ENCODE results near the gene KIAA1586. TPM values are rescaled to one million over a fixed set of nuclear protein-coding genes. Genes with fewer than 3 reads are reported as not detected.
A peak's percentile ranks its signal among the peaks of the same experiment; 100 is the strongest.
"Not testable (repeated sequence)": the region's sequence is repeated elsewhere in the genome, so short reads cannot be mapped to it uniquely, and the experiment has no call there.

Gene KIAA1586
- total and polyA plus RNA-seq, 9 of the 15 experiments (the other 6 are each of a cell fraction or from before 2014, with no cell fraction given) = 23.4 to 43.6 (median 29.5) TPM

GRCh38 chr6:57046332-57047256 lies at the start of gene KIAA1586 (continued):
- TF ChIP-seq E2F6 (IDR thresholded peaks at IDR 0.05; ENCODE audit: borderline replicate concordance in 1 of 2, extremely low read depth in 1 of 2, insufficient read depth in 1 of 2, insufficient read length in 1 of 2, low read depth in 1 of 2, low read length in 1 of 2, poor library complexity in 1 of 2, severe bottlenecking in 1 of 2) (peak in 1 of 2 experiments; percentile 93), MTA2 (IDR thresholded peaks at IDR 0.05; ENCODE audit: low read depth) (peak; percentile 52; the same call in 1 of the 2 replicates), PHF8 (IDR thresholded peaks at IDR 0.05; ENCODE audit: borderline replicate concordance, low read length) (peak; percentile 21; the same call in 1 of the 2 replicates), ETV6 (IDR thresholded peaks at IDR 0.05; ENCODE audit: borderline replicate concordance in 1 of 2, low read depth in 2 of 2, low read length in 1 of 2) (0 out of 4 replicates have a peak, but pooled peaks of 1 of the 2 experiments have one; percentile 37), POLR2G (IDR thresholded peaks at IDR 0.05; ENCODE audit: low read depth, low read length) (peak; percentile 91), ARID4B (CRISPR knock-in tag; IDR thresholded peaks at IDR 0.05) (peak; percentile 48; the same call in 1 of the 2 replicates), RB1 (IDR thresholded peaks at IDR 0.05; ENCODE audit: low read depth) (peak; percentile 90)
- not testable (repeated sequence) for TF ChIP-seq ETV6 (CRISPR knock-in tag; IDR thresholded peaks at IDR 0.05; ENCODE audit: borderline replicate concordance)
